NCI-H1694 treated with DMSO at 0.1 percent for 48 hours (cell line): ENCODE results near the gene CSF3.

Experiments
- DNase-seq: peaks from one replicate; lab custom pipeline; 2025; lab: John Stamatoyannopoulos, UW

The CSF3 gene, protein sequence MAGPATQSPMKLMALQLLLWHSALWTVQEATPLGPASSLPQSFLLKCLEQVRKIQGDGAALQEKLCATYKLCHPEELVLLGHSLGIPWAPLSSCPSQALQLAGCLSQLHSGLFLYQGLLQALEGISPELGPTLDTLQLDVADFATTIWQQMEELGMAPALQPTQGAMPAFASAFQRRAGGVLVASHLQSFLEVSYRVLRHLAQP

DNA sequence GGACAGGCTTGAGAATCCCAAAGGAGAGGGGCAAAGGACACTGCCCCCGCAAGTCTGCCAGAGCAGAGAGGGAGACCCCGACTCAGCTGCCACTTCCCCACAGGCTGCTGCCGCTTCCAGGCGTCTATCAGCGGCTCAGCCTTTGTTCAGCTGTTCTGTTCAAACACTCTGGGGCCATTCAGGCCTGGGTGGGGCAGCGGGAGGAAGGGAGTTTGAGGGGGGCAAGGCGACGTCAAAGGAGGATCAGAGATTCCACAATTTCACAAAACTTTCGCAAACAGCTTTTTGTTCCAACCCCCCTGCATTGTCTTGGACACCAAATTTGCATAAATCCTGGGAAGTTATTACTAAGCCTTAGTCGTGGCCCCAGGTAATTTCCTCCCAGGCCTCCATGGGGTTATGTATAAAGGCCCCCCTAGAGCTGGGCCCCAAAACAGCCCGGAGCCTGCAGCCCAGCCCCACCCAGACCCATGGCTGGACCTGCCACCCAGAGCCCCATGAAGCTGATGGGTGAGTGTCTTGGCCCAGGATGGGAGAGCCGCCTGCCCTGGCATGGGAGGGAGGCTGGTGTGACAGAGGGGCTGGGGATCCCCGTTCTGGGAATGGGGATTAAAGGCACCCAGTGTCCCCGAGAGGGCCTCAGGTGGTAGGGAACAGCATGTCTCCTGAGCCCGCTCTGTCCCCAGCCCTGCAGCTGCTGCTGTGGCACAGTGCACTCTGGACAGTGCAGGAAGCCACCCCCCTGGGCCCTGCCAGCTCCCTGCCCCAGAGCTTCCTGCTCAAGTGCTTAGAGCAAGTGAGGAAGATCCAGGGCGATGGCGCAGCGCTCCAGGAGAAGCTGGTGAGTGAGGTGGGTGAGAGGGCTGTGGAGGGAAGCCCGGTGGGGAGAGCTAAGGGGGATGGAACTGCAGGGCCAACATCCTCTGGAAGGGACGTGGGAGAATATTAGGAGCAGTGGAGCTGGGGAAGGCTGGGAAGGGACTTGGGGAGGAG lies at the start of gene CSF3:
CSF3 (plus strand) TSS at position 436 of the 993 bp plus-strand sequence; CDS start at position 471, 35 bp downstream.
- DNase-seq, result no peak

DNA sequence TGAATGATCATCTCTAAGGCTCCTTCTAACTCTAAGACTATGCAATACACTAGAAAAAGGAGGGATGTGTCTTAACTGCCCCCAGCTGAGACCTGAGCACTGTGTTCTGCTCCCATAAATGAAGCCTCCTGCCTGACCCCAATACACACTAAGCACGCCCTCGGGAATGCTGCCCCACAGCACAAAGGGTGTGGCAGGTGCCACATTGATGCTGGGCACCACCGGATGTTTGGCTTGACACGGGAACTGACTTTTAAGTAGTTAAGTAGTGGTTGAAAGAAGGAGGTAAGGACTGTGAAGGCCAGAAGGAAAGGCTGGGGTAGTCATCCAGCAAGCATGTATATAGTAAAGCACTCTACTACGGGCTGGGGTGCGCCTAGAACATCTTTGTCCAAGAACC lies 48.5 kb upstream of the CSF3 start:
- DNase-seq, result no peak

DNA sequence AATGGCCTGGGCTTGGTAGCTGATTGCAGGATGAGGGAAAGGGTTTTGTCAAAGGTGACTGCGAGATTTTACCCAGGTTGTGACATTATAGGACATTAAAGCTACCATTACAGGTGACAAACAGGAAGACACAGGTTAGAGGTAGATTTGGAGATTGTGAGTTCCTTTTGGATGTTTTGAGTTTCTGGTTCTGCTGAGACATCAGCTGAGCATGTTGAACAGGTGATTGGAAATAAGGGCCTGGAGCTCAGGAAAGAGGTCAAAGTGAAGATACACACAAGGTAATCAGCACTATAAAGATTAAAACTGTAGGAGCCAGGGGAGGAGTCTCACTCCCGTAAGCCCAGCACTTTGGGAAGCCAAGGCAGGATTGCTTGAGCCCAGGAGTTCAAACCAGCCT lies 46.5 kb upstream of the CSF3 start:
- DNase-seq, result no peak

DNA sequence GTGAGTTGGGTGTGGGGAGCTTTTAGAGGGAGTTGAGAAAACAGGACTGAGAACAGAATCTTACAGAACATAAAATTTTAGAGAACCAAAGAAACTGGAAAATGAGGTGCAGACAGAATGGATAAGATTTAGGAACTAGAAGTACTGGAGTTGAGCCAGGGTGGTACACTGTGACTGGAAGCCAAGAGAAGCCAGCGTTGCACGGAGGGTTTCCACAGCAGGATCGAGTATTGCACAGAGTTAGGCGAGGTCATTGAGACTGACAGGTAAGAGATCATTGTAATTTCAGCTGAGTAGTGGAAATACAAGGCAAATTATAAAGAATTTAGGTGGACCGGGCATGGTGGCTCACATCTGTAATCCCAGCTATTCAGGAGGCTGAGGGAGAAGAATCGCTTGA lies 45.9 kb upstream of the CSF3 start:
- DNase-seq, result no peak

DNA sequence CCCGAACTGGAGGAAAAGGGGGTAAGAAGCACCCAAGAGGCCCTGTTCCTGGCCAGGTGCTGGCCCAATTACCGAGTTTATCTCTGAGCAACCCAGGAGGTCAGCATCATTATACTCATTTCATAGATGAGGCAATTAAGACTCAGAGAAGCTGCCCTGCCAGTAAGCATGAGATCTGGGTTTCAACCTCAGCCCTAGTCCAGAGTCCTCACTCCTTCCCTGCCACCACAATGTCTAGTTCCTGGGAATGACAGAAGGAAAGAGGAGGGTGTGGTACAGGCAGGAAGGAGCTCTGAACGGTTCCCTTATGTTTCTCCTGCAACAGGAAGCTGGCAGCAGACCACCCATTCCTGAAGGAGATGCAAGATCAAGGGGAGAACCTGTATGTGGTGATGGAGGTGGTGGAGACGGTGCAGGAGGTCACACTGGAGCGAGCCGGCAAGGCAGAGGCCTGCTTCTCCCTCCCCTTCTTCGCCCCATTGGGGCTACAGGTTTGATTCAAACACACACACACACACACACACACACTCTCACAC lies 45.0 kb upstream of the CSF3 start:
- no peak for DNase-seq

- DNase-seq, result no peak
Measured at GRCh38 chr17:39971076-39971603, 44.1 kb upstream of the CSF3 start.

- no peak for DNase-seq
Measured at GRCh38 chr17:39972271-39972670, 43.0 kb upstream of the CSF3 start.

DNA sequence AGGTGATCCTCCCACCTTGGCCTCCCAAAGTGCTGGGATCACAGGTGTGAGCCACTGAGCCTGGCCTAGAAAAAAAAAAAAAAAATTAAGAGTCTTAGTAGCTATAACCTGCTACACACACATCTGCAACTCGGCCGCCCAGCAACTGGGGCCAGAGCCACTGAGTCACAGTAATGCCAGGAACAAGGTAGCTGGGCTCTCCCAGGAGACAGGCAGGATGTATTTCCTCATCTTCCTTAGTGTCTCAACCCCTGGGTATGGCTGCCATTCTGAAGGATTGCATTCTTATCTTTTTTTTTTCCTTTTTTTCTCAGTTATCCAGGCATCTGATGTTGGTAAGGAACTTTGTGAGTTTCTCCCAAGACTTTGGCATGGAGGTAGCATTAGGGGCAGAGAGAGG lies 41.7 kb upstream of the CSF3 start:
- DNase-seq, result no peak

GRCh38 chr17:39974433-39974832 lies 40.8 kb upstream of the CSF3 start:
- DNase-seq, result no peak

DNA sequence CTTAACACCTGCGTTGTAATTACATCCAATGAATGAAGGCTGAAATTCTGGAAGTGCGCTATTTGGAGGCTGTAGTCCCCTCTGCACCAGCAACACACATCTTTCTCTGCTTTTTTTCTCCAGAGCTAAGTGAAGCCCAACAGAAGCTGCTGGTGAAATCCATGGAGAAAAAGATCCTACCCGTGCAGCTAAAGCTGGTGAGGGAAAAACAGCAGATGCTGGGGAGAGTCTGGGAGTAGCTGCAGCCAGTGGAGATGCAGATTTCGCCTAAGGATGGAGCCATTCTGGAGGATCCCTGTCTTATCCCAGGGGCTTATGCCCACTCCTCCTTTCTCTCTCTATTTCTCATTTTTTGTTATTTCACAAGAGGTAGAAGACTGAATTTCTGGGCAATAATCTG lies 39.4 kb upstream of the CSF3 start:
- DNase-seq, result no peak

DNA sequence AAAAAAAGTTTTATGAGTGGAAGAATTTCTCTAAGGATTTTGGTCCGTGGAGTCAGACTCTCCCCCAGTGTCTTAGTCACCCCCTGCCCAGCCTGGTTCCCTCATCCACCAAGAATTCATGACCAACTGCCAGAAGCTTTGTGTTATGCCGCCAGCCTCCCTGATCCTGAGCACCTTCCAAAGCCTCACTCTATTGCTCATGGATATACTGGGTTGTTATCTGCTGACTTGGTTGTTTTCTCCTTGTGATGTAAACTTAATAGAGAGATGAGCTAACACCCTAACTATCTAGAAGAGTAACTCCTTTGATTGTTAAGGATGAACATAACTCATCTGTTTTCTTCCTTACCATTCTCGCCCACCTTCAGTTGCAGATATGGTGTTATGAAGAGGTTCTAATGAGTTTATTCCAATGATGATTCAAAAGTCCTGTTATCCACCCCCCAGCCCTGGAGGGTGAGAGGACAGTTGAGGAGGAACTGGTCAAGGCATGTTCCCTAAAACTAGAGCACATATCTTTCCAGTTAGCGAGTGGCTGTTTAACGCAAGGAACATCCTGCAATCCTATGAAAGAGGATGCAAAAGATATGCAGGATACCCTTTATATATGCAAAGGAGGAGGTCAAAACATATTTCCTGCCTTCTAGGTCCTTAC lies 36.1 kb upstream of the CSF3 start:
- no peak for DNase-seq

- peak; percentile 73 for DNase-seq
Measured at GRCh38 chr17:39979893-39980350, 35.3 kb upstream of the CSF3 start.

DNA sequence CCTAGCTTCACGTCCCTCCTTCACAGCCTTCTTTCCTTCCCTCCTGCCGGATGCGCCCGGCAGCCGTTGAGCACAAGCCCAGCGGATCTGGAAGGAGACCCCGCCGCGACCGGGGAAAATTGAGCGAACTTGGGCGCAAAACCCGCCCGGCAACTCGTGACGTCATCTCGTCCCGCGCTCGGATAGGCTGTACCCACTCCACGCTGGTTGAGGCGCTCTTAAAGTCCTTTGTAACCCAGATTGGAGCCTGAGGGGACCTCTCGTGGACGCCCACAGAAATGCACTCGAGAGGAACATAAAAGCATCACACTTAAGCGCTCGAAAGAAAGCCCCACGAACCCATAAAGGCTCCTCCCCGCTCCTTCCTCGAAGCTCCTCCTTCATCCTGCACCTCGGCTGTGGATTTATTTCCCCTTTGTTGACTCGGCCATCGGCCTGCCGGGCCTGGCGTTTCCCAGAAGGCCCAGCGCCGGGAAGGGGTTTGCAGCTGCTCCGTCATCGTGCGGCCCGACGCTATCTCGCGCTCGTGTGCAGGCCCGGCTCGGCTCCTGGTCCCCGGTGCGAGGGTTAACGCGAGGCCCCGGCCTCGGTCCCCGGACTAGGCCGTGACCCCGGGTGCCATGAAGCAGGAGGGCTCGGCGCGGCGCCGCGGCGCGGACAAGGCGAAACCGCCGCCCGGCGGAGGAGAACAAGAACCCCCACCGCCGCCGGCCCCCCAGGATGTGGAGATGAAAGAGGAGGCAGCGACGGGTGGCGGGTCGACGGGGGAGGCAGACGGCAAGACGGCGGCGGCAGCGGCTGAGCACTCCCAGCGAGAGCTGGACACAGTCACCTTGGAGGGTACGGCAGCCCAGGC lies 34.7 kb upstream of the CSF3 start, which contains the start of gene PSMD3:
PSMD3 (plus strand) TSS at position 457 of the 856 bp plus-strand sequence; CDS start at position 621, 164 bp downstream.
- peak; percentile 100 for DNase-seq

DNA sequence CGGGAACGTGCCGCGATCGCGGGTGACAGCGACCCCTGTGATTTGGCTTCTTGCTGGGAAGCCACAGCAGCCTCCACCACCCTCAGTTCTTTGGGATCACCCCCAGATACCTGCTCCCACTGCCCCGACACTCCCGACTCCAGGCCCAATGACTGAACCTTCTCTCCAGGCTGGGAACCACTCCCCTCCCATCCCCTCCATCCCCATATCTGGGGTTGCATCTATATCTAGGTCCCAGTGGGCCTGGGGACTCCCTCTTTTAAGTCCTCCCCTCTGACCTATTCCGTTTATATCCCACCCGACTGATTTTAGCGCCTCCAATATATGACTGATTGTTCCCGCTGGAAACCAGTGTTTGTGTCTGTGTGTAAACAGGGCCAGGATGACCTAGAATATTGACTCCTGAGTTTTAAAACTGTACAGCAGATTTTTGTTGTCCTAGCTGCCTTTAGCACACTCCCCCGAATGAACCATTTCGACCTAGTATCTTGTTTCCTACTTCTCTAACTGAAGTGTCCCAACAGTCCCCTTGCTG lies 34.0 kb upstream of the CSF3 start:
- DNase-seq, result no peak

- DNase-seq, result no peak
Measured at GRCh38 chr17:39981766-39982375, 33.4 kb upstream of the CSF3 start.

- DNase-seq, result no peak
Measured at GRCh38 chr17:39988206-39988810, 26.9 kb upstream of the CSF3 start.

DNA sequence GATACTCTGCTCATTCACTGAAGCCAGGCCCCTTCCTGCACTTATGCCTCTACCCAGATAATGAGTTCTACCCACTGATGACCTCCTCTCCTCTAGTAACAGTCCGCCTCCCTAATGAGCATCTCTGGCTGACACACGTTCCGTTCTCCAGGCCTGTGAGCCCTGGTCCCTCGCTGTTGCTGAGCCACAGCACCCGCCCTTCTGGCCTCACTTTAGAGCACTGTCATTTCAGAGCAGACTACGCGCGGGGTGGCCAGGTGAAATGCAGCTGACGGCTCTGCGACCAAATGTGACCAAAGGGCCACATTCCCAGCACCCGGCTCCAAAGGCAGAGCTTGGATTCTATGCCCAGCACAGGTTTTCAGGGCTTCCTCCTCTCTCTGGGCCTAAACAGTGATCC lies 20.8 kb upstream of the CSF3 start:
- DNase-seq, result no peak

GRCh38 chr17:39995438-39995837 lies 19.8 kb upstream of the CSF3 start:
- no peak for DNase-seq

- no peak for DNase-seq
Measured at GRCh38 chr17:39996162-39996561, 19.1 kb upstream of the CSF3 start.

- DNase-seq, result no peak
Measured at GRCh38 chr17:39996800-39997199, 18.4 kb upstream of the CSF3 start.
